ENCODE results near the gene IPO4.

The IPO4 gene

DNA sequence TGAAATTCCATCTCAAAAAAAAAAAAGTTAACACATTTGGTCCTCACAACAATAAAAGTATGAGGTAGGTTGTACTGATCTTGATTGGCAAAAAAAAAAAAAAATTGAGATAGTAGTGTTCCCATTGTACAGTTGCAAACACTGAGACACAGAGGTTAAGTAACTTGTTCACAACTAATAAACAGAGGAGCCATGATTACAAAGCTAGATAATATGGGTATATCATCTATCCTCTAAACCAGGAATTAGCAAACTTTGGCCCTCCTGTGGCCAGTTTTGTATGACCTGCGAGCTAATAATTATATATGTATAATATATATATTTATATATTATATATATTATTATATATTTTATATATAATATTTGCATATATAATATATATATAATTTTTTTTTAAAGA lies 54.9 kb downstream of the IPO4 start:
- DNase-seq (ENCODE audit: low read depth in 1 of 2, low spot score in 1 of 2): no peak

DNA sequence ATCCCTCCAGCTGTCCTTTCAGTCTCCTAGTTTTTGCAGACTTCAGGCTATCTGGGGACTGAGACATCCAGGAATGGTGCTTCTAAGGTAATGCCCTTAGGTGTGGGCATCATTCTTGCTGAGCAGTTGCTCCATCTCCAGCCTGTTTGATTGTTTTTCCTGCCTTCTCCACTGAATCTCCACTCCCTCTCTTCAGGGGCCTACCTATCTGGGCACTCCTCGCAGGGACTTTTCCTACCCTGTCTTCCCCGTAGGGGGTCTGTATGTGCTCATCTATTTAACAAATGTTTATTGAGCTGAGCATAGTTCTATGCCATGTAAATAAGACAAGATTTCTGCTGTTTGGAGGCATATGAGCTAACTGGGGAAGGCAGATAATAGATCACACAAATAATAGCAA lies 55.6 kb downstream of the IPO4 start:
- DNase-seq (ENCODE audit: low read depth in 1 of 2, low spot score in 1 of 2): no peak

DNA sequence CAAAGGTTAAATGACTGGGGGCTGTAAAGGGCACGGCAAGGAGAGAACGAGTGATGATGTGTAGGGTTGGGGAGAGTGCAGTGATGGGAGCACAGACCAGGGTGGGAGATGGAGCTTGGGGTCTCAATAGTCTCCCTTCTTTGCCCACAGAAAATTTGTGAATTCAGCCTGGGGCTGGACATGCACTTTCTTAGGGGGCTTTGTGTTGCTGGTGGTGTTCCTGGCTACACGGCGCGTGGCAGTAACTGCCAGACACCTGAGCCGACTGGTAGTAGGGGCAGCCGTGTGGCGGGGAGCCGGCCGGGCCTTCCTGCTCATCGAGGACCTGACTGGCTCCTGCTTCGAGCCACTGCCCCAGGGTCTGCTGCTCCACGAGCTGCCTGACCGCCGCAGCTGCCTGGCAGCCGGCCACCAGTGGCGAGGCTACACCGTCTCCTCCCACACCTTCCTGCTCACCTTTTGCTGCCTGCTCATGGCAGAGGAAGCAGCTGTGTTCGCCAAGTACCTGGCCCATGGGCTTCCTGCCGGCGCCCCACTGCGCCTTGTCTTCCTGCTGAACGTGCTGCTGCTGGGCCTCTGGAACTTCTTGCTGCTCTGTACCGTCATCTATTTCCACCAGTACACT lies 56.4 kb downstream of the IPO4 start:
- DNase-seq (ENCODE audit: low read depth in 1 of 2, low spot score in 1 of 2): no peak

- no peak for DNase-seq (ENCODE audit: low read depth in 1 of 2, low spot score in 1 of 2)
Observed at GRCh38 chr14:24131549-24131966, 57.1 kb downstream of the IPO4 start.

- DNase-seq (ENCODE audit: low read depth in 1 of 2, low spot score in 1 of 2): no peak
Observed at GRCh38 chr14:24130717-24131548, 57.7 kb downstream of the IPO4 start.

- DNase-seq (ENCODE audit: low read depth in 1 of 2, low spot score in 1 of 2): no peak
Observed at GRCh38 chr14:24130380-24130716, 58.3 kb downstream of the IPO4 start, which contains the start of gene FITM1. FITM1 (plus strand) TSS chr14:24130659; CDS start chr14:24131564, 905 bp downstream.

Data from activated T-helper 1 cell treated with anti-CD3 and anti-CD28 coated beads, Interleukin-2, amount 50 U/mL, for 16 hours (primary cell).